Epithelial cell of proximal tubule (primary cell): ENCODE measurements around the gene SP110. TPM values are rescaled to one million over a fixed set of nuclear protein-coding genes. Genes with fewer than 3 reads are reported as not detected.
"Not testable (repeated sequence)": the region's sequence is repeated elsewhere in the genome, so short reads cannot be mapped to it uniquely, and the experiment has no call there.

Experiments used
- DNase-seq: peaks from one replicate; pipeline ENCODE4 v3.0.0-alpha.2; 2011; ENCODE audit warnings: low read depth
- H3K4me3 ChIP-seq: 2 replicates; pipeline ENCODE4 v1.5.1; 2011; ENCODE audit warnings: low read depth, mild to moderate bottlenecking, low read length
- CTCF ChIP-seq: conservative IDR thresholded peaks from 2 replicates; pipeline ENCODE4 v1.5.1; 2012; ENCODE audit warnings: low read depth, mild to moderate bottlenecking, low read length
- total RNA-seq: library from RNA; depleted of rRNA; stranded (reverse); fragments of >200 nt; gene quantifications from 2 replicates; pipeline ENCODE4 v1.2.3, GENCODE V29; 2015

The SP110 gene
- 10.1 and 11.7 TPM in 2 replicates for total RNA-seq

GRCh38 chr2:230219419-230220331, at the start of gene SP110:
TSS of gene SP110 (minus strand) at chr2:230219984. CDS start at chr2:230216927, 3,057 bp downstream.
- H3K4me3 ChIP-seq: peak within 1 kb of the TSS; percentile 86
- DNase-seq: no peak
- TF ChIP-seq CTCF: no peak

GRCh38 chr2:230268606-230269243, 48.9 kb upstream of the SP110 start:
- no peak for DNase-seq
- no peak overlapping the region for H3K4me3 ChIP-seq
- TF ChIP-seq CTCF: no peak

- DNase-seq: no peak
- no peak overlapping the region for H3K4me3 ChIP-seq
- TF ChIP-seq CTCF: no peak
Measured at GRCh38 chr2:230267556-230267955, 47.8 kb upstream of the SP110 start.

GRCh38 chr2:230267059-230267458, 47.3 kb upstream of the SP110 start:
- H3K4me3 ChIP-seq: no peak overlapping the region
- no peak for DNase-seq
- TF ChIP-seq CTCF: no peak

- no peak overlapping the region for H3K4me3 ChIP-seq
- no peak for DNase-seq
- no peak for TF ChIP-seq CTCF
Measured at GRCh38 chr2:230266638-230267037, 46.9 kb upstream of the SP110 start.

- DNase-seq, H3K4me3 ChIP-seq: not testable (repeated sequence)
Measured at GRCh38 chr2:230264945-230265344, 45.2 kb upstream of the SP110 start.

GRCh38 chr2:230262246-230262645, 42.5 kb upstream of the SP110 start:
- TF ChIP-seq CTCF: no peak
- no peak overlapping the region for H3K4me3 ChIP-seq
- DNase-seq: no peak
